Measurements from ENCODE around the gene PSAT1. TPM values are rescaled to one million over a fixed set of nuclear protein-coding genes. Genes with fewer than 3 reads are reported as not detected.

The PSAT1 gene
- total and polyA plus RNA-seq, 2 of the 13 experiments (the other 11 are each of a cell fraction or from before 2014, with no cell fraction given), result 135 to 229 TPM

GRCh38 chr9:78348848-78349247, 51.9 kb downstream of the PSAT1 start:
- Histone ChIP-seq H3K27me3 (ENCODE audit: control insufficient read depth in 1 of 2, insufficient read depth in 2 of 2, low read length in 2 of 2) (no peaks in the 10 kb centered on the region), H2AFZ (ENCODE audit: low read length) (no peak overlapping the region), H3K9me3 (ENCODE audit: low read length) (no peaks in the 10 kb centered on the region), H3K9ac (ENCODE audit: insufficient read depth, low read depth, low read length) (no peak overlapping the region), H3K4me1 (ENCODE audit: insufficient read depth, low read length) (peaks cover 14% of the 10 kb centered on the region), H3K79me2 (ENCODE audit: insufficient read depth, low read length) (no peaks in the 10 kb centered on the region), H3K4me2 (ENCODE audit: low read depth, low read length) (no peak overlapping the region), H3K27ac (ENCODE audit: extremely low read length, insufficient read depth, low read length) (no peak overlapping the region), H3K36me3 (replicated peaks in 1 of 2; ENCODE audit: control insufficient read depth in 1 of 2, insufficient read depth in 2 of 2, low read length in 2 of 2) (no peaks in the 10 kb centered on the region), H3K4me3 (replicated peaks in 1 of 3; ENCODE audit: insufficient read depth in 1 of 3, low read depth in 2 of 3, low read length in 3 of 3) (no peak overlapping the region), H4K20me1 (ENCODE audit: insufficient read depth, low read length) (no peaks in the 10 kb centered on the region)
- POLR2A ChIA-PET, result no interaction called here
- TF ChIP-seq IRX3 (CRISPR knock-in tag; IDR thresholded peaks at IDR 0.05; ENCODE audit: borderline replicate concordance, low read depth), result no peak
- no peak for TF ChIP-seq ZNF556 (CRISPR knock-in tag; IDR thresholded peaks at IDR 0.05; ENCODE audit: borderline replicate concordance)
- TF ChIP-seq CBX2 (IDR thresholded peaks at IDR 0.05; ENCODE audit: low read depth, low read length), result no peak
- no peak for TF ChIP-seq CBX2 (CRISPR knock-in tag; IDR thresholded peaks at IDR 0.05; ENCODE audit: low read depth)
- TF ChIP-seq ZNF20 (CRISPR knock-in tag; IDR thresholded peaks at IDR 0.05), result no peak
- TF ChIP-seq ZHX2 (IDR thresholded peaks at IDR 0.05; ENCODE audit: low read depth), result no peak
- no peak for TF ChIP-seq ZHX2 (CRISPR knock-in tag; IDR thresholded peaks at IDR 0.05; ENCODE audit: borderline replicate concordance)
- no peak for TF ChIP-seq ZNF782 (CRISPR knock-in tag; IDR thresholded peaks at IDR 0.05; ENCODE audit: borderline replicate concordance)
- no TSS peak for BruUV-seq (replicated peaks)
- CTCF ChIA-PET (ENCODE audit: low intra/inter-chr PET ratio, low total read pairs), result no interaction called here
- intact Hi-C loops (cut with micrococcal nuclease; ENCODE audit: unreplicated experiment), result no loop called here
- ATAC-seq (no peak), DNase-seq (ENCODE audit: low spot score) (no peak), FAIRE-seq (no peak)
- WGBS (ENCODE audit: low lambda C conversion rate), result 100% methylated on average over 1 of the region's 1 CpG
- in situ Hi-C loops (cut with HindIII; ENCODE audit: extremely low pct_ligation_motif_present, low pct_unique_long_range_greater_than_20kb), result no loop called here

All from HepG2 (cell line).